Esophagus squamous epithelium (tissue), 5 donors: ENCODE data around the gene TRAP1. TPM values are rescaled to one million over a fixed set of nuclear protein-coding genes. Genes with fewer than 3 reads are reported as not detected.
A peak's percentile ranks its signal among the peaks of the same experiment; 100 is the strongest.

ENCODE experiments used
- DNase-seq: peaks from one replicate; lab custom pipeline; 2025; lab: John Stamatoyannopoulos, UW
- H3K27ac ChIP-seq, 4 donors: fragments of 200-600 bp; sonication (generic); one replicate each; pipeline ENCODE4 v1.5.1; 2016 to 2019; ENCODE audit warnings: mild to moderate bottlenecking in 1 of 4
- H3K27me3 ChIP-seq, 4 donors: fragments of 200-600 bp; sonication (generic); 1 replicate in 3 of 4; 2 replicates in 1 of 4; pipeline versions ENCODE4 v1.5.1 to v1.6.0; 2017 to 2021; ENCODE audit warnings: antibody characterized with exemption in 1 of 4
- H3K36me3 ChIP-seq, 3 donors: fragments of 200-600 bp; sonication (generic); one replicate each; pipeline ENCODE4 v1.5.1; 2016 to 2019
- H3K4me1 ChIP-seq, 3 donors: fragments of 200-600 bp; sonication (generic); one replicate each; pipeline ENCODE4 v1.5.1; 2017 to 2019
- H3K4me3 ChIP-seq, 4 donors: fragments of 200-600 bp; sonication (generic); 1 replicate in 3 of 4; 2 replicates in 1 of 4; pipeline ENCODE4 v1.5.1; 2016 to 2019; ENCODE audit warnings: mild to moderate bottlenecking in 2 of 4, moderate library complexity in 1 of 4
- H3K9me3 ChIP-seq, 3 donors: fragments of 200-600 bp; sonication (generic); one replicate each; pipeline ENCODE4 v1.5.1; 2016 to 2019
- POLR2A ChIP-seq, 4 donors: fragments of 450-650 bp; IDR thresholded peaks; one replicate each; pipeline ENCODE4 v1.6.1; 2017; ENCODE audit warnings: antibody characterized with exemption in 4 of 4, mild to moderate bottlenecking in 4 of 4, moderate library complexity in 3 of 4
- WGBS, 2 donors: methylation state at CpG; one replicate each; pipeline ENCODE4 v1.1.5; 2018; 5-methylcytosine and 5-hydroxymethylcytosine counted together
- intact Hi-C: fragments of 100-400 bp; cut with DNase I; formaldehyde crosslinking; loops from one replicate; pipeline ENCODE4 v1.15.0; 2022
- total RNA-seq, 4 donors: library from RNA; depleted of rRNA; stranded (reverse); fragments of >200 nt; gene quantifications; one replicate each; pipeline ENCODE4 v1.1.0, GENCODE V29; 2016
- TF ChIP-seq, protein P1 (sequence below), 6 experiments: fragments of 450-650 bp in 4 of 6; fragments of 200-600 bp in 2 of 6; sonication (generic) in 2 of 6; IDR thresholded peaks; one replicate each; pipeline ENCODE4 v1.5.1; 2016 to 2019; ENCODE audit warnings: antibody characterized with exemption in 6 of 6, mild to moderate bottlenecking in 4 of 6, moderate library complexity in 4 of 6
- donor health status: DM: yes; HTN: yes; CAD: no.

The TRAP1 gene
- total RNA-seq, 4 donors from 2014 or later = 76.5 to 121 (median 97.6) TPM

DNA sequence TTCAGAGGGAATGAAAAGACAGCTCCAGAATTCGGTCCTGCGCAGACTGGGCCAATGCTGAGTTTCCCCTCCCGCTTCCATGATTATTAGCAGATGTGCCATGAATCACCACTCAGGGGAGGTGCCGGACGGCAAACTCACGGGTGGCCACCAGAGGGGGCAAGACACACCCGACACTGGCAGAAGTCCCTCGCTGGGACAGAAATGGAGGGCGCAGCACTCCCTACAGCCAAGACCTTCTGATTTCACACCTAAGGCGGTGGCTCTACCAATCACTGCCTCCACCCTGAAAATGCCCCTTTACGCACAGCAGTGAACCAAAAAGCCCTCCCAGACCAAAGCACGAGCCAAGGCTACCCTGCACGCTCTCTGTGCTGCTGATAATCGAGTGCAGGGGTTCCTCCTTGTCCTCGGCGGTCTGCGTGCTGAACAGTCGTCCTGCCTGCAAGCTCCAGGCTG is 26.8 kb downstream of the TRAP1 start:
- peak overlapping the region in 3 of 4 donors; percentile 28 to 59 (median 30) for H3K4me3 ChIP-seq

DNA sequence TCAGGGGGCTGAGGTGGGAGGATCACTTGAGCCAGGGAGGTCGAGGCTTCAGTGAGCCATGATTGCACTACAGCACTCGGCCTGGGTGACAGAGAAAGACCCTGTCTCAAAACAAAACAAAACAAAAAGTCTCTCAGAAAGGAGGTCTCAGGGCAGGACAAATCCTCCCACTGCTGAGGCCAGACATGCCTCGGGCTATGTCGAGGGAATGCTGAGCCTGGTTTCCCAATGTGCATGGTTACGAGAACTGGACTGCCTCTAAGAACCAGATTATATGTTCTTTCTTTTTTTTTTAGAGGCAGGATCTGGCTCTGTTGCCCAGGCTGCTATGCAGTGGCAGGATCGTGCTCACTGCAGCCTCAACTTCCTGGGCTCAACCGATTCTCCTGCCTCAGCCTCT is 27.6 kb downstream of the TRAP1 start:
- H3K9me3 ChIP-seq = no peaks in the 10 kb centered on the region
- 81 to 89% methylated on average over 7 of the region's 7 CpGs for WGBS, 2 donors

More for the DNA sequence above, 26.8 kb downstream of the TRAP1 start:
- WGBS, 2 donors = 10 to 22% methylated on average over 8 to 11 of the region's 18 CpGs
- Histone ChIP-seq H3K27me3 (no peaks in the 10 kb centered on the region), H3K36me3 (peaks cover 11 to 54% (median 21%) of the 10 kb centered on the region in 3 donors), H3K9me3 (no peaks in the 10 kb centered on the region), H3K4me1 (peaks cover 7 to 20% (median 10%) of the 10 kb centered on the region in 3 donors), H3K27ac (peak overlapping the region; percentile 46 to 80 (median 72))
- intact Hi-C loops = loop anchor here (5.0 kb wide), 1 partner anchor 187 kb away; no protein-coding TSS in a partner anchor
- peak; percentile 15 for DNase-seq
- TF ChIP-seq, protein P1, sequence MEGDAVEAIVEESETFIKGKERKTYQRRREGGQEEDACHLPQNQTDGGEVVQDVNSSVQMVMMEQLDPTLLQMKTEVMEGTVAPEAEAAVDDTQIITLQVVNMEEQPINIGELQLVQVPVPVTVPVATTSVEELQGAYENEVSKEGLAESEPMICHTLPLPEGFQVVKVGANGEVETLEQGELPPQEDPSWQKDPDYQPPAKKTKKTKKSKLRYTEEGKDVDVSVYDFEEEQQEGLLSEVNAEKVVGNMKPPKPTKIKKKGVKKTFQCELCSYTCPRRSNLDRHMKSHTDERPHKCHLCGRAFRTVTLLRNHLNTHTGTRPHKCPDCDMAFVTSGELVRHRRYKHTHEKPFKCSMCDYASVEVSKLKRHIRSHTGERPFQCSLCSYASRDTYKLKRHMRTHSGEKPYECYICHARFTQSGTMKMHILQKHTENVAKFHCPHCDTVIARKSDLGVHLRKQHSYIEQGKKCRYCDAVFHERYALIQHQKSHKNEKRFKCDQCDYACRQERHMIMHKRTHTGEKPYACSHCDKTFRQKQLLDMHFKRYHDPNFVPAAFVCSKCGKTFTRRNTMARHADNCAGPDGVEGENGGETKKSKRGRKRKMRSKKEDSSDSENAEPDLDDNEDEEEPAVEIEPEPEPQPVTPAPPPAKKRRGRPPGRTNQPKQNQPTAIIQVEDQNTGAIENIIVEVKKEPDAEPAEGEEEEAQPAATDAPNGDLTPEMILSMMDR (IDR thresholded peaks at IDR 0.05) = peak; percentile 92 to 95 (median 94)
- no peak for TF ChIP-seq POLR2A (IDR thresholded peaks at IDR 0.05)

DNA sequence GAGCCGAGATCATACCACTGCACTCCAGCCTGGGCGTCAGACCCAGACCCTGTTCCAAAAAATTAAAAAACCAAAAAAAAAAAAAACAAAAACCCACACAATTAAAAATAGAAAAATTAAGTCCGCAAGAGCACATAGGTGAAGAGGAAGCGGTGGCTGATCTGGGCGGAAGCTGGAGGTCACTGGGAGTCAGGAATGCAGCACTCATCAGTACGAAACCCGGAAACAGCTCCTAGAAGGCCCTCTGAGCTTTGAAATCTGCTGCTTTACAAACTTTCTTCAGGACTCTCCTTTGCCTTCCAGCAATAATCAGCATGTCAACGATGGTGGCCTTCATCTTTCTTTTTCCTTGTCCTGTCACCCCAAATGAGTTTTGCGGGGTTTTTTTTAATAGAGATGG is 29.5 kb downstream of the TRAP1 start:
- no peak for DNase-seq
- H3K4me3 ChIP-seq = no peak overlapping the region
- TF ChIP-seq, protein P1 (IDR thresholded peaks at IDR 0.05) = no peak
- no peak for TF ChIP-seq POLR2A (IDR thresholded peaks at IDR 0.05)
- no peaks in the 10 kb centered on the region for H3K9me3 ChIP-seq
- no peak overlapping the region for H3K27ac ChIP-seq
- peaks cover 17 to 67% (median 27%) of the 10 kb centered on the region in 3 donors for H3K36me3 ChIP-seq
- 83 to 90% methylated on average over 7 to 9 of the region's 9 CpGs for WGBS, 2 donors
- H3K4me1 ChIP-seq = peaks cover 7 to 20% (median 10%) of the 10 kb centered on the region in 3 donors
- H3K27me3 ChIP-seq = no peaks in the 10 kb centered on the region
- intact Hi-C loops = no loop called here

More for the DNA sequence above, 27.6 kb downstream of the TRAP1 start:
- TF ChIP-seq, protein P1 (IDR thresholded peaks at IDR 0.05) = no peak
- no peak for TF ChIP-seq POLR2A (IDR thresholded peaks at IDR 0.05)
- H3K4me3 ChIP-seq = no peak overlapping the region
- H3K36me3 ChIP-seq = peaks cover 17 to 56% (median 27%) of the 10 kb centered on the region in 3 donors
- H3K27me3 ChIP-seq = no peaks in the 10 kb centered on the region
- intact Hi-C loops = loop anchor here (5.0 kb wide), 1 partner anchor 188 kb away; no protein-coding TSS in a partner anchor
- peak overlapping the region in 3 of 4 donors; percentile 46 to 75 (median 70) for H3K27ac ChIP-seq
- H3K4me1 ChIP-seq = peaks cover 7 to 20% (median 10%) of the 10 kb centered on the region in 3 donors
- no peak for DNase-seq

DNA sequence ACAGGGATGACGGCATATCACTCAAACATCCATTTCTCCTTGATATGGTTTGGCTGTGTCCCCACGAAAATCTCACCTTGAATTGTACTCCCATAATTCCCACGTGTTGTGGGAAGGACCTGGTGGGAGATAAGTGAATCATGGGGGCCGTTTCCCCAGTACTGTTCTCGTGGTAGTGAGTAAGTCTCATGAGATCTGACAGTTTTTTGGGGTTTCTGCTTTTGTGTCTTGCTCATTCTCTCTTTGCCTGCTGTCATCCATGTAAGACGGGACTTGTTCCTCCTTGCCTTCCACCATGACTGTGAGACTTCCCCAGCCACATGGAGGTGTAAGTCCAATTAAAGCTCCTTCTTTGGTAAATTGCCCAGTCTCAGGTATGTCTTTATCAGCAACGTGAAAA is 30.3 kb downstream of the TRAP1 start:
- H3K27ac ChIP-seq = no peak overlapping the region
- WGBS, 2 donors = 89 to 90% methylated on average over 6 of the region's 7 CpGs
- peaks cover 7 to 20% (median 10%) of the 10 kb centered on the region in 3 donors for H3K4me1 ChIP-seq
- DNase-seq = no peak
- intact Hi-C loops = no loop called here
- no peaks in the 10 kb centered on the region for H3K27me3 ChIP-seq
- TF ChIP-seq POLR2A (IDR thresholded peaks at IDR 0.05) = no peak
- TF ChIP-seq, protein P1 (IDR thresholded peaks at IDR 0.05) = no peak
- H3K9me3 ChIP-seq = no peaks in the 10 kb centered on the region
- no peak overlapping the region for H3K4me3 ChIP-seq
- H3K36me3 ChIP-seq = peaks cover 17 to 75% (median 27%) of the 10 kb centered on the region in 3 donors

DNA sequence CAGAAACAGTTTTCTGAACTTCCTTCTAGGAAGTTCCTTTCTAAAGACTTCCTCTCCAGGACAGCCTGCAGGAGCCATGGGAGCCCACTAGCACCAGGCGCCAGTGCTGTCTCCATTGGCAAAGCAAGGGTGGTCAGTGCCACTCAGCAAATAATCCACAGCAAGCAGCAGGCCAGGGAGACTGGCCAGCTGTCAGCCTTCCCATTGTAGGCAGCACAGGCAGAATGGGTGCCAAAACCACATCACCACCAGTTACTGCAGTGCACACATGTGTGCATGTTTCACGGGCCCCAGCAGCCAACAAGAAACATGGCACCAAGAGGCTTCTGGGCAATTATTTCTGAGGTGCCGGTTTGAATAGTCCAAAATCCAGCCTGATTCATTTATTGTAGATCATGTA is 36.1 kb downstream of the TRAP1 start:
- Histone ChIP-seq H3K36me3 (peaks cover 20 to 98% (median 21%) of the 10 kb centered on the region in 3 donors), H3K9me3 (no peaks in the 10 kb centered on the region), H3K4me1 (no peaks in the 10 kb centered on the region), H3K27me3 (no peaks in the 10 kb centered on the region), H3K4me3 (no peak overlapping the region), H3K27ac (no peak overlapping the region)
- 91 to 100% methylated on average over 2 to 3 of the region's 3 CpGs for WGBS, 2 donors
- DNase-seq = no peak
- TF ChIP-seq, protein P1 (IDR thresholded peaks at IDR 0.05) = no peak
- no peak for TF ChIP-seq POLR2A (IDR thresholded peaks at IDR 0.05)
- intact Hi-C loops = no loop called here
